HG03469 (cell line): Measurements from ENCODE around the gene CUL7.
"Not testable (repeated sequence)": the region's sequence is repeated elsewhere in the genome, so short reads cannot be mapped to it uniquely, and the experiment has no call there.

ENCODE experiments used
- ATAC-seq: cut with Tn5 transposase; IDR thresholded peaks from one replicate; pipeline ENCODE4 v1.9.1; 2021; ENCODE audit warnings: mild to moderate bottlenecking, moderate library complexity, moderate number of reproducible peaks; ENCODE audit not compliant: unreplicated experiment

The CUL7 gene

DNA sequence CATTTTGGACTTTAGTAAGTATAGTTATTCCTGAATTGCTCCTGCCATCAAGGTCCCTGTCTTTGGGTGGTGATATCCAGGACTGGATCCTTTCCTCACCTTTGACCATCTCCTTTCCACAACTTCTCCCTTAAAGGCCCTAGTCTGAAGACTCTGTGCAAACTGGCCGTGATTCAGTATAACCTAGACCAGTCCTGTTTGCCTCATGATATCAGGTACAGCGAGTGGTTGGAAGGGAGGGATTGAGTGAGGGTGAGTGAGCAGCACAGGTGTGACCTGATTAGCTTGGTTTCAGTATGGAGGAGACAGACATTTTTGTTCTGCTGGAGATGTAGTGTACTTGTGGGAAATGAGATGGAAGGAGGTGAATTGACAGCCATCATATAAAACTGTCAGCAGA lies 34.5 kb downstream of the CUL7 start:
- ATAC-seq = no peak

DNA sequence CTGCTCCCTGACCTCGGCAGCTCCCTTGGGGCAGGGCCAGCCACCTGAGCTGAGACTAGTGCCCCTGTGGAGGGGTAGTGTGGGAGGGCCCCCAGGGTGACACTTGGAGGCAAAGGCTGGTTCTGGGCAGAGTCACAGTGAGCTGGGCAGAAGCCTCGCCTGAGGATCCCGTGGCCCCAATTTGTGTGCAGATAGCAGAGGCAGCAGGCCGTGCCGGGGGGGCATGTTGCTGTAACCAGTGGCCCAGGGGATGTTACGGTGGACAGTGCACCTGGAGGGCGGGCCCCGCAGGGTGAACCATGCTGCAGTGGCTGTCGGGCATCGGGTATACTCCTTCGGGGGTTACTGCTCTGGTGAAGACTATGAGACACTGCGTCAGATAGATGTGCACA lies 36.7 kb downstream of the CUL7 start:
- ATAC-seq = no peak

DNA sequence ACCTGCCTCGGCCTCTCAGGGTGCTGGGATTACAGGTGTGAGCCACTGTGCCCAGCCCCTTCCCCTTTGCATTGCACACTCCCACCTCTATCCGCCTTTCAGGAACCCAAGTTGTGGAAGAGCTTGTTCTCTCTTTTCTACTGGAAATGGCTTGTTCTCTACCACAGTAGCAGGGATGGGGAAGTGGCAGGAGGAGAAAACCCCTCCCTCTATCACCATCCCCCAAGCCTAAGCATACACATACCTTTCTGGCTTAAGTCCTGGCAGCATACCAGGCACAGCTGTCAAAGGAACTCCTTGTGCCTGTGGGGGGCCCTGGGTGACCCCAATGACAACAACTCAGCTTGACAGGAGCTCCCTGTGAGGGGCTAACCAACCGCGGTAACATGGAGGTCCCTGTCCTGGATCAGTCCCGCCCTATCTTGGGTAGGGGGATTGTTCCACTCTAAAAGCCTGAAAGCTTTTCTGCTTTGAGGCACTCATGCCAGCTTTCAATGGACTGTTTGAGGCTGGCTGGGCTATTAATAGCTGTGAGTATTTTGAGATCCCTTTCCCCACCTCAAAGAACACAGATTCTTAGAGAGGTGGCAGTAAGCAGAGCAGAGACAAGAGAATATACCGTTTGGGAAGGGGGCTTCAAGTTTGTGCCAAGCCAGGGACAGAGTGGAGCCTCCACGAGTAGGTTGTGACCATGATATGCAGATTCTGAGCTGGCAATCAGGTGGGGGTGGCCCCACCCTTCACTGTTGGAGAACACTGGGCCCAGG lies 37.3 kb downstream of the CUL7 start:
- no peak for ATAC-seq

DNA sequence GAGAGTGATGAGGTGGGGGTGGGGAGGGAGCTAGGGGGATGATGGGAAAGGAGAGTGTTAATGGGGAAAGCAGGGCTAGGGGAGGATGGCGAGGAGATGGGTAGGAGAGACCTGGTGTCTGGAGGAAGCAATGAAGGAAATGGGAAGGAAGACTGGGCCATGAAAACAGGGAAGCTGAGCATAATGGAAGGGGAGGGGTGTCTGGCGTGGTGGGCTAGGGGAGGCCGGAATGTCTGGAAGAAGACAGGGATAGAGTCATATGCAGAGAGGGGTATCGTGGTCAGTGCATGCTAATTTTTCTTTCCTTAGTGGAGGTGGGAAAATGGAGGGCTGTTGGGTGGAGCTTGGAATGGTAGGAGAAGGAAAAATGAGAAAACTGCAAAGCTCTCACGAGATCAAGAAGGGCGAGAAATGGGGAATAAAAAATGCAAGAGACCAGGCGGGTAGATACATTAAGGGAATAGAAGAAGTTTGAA lies 39.2 kb downstream of the CUL7 start:
- ATAC-seq = no peak

DNA sequence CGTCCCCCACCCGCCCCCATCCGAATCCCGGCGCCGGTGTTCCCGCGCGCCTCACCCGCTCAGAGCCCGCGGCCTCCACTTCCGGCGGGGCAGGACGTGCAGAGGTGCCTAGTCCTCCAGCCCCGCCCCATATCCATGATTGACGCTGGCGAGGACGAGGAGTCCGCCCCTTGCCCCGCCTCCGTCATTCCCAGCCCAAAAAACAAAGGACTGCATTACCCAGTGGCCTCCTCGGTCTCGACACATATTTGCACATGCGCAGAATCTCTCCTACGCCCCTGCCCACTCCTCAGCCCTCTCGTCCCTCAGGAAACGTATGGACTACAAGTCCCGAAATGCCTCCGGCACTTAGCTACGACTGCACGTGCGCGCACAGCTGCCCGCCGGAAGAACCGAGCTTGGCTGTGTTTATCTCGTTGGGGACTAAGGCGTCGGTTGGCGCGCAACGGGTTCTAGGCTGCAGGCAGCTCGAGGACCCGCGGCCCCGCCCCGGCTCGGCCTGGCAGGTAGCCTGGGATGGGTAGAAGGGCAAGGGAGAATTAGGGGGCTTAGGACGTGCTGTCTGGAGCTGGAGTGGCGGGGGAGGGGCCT lies 39.7 kb downstream of the CUL7 start, which contains the start of the genes KLHDC3 and MEA1:
KLHDC3 (plus strand) TSS at position 407 of the 591 bp plus-strand sequence. CDS start 2,944 bp downstream, outside the sequence.
MEA1 (minus strand) TSS at position 104 of the 591 bp plus-strand sequence. CDS start 133 bp downstream, outside the sequence.
- peak; percentile 80 for ATAC-seq

DNA sequence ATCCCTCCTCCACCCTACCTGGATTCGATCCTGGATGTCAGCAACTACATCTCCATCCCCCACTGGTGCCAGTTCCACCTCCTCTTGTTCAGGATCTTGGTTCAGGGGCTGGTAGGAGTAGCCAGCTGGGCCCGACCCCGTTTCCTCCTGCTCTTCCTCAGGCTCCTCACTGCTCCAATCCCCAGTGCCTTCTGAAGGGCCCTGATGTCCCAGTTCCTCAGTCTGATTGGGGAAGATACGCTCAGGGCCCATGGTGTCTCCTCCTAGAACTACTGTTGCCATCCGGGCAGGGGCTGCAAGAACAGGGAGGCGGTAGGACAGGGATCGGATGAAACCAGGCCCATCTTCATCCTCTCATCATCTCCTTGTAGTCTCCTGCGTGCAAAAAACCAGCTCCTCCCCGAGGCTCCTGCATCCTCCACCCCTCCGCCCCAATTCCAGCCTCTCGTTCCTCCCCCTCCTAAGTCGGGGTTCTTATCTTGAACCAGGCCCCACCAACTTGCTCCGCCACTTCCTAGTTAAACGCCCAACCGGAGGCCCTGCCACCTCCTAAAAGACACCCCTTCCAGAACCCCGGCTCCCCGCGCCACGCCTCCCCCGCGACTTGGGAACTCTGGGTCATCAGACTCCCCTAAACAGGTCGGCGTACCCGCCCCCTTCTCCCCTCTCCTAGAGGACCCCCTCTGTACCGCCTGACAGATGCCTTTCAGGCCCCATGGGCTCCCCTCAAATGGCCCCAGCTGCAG lies 40.4 kb downstream of the CUL7 start:
- peak; percentile 2 for ATAC-seq

DNA sequence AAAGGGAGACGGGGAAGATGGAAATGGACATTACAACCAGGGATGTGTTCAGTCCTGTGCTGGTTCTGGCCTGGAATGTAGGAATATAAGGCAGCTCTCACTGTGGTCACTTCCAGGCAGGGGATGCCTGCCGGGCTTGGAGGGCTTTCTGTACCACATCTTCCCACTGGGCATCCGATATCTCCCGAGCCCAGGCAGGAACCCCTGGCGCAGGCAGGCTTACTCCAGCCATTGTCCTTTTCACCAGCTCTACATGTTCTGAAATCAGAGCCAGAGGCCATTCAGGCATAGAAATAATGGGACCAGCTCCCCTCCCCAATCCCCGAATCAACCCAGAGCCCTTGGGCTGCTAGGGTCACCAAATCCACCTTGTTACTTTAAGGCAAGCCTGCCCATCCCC lies 41.3 kb downstream of the CUL7 start:
- no peak for ATAC-seq

DNA sequence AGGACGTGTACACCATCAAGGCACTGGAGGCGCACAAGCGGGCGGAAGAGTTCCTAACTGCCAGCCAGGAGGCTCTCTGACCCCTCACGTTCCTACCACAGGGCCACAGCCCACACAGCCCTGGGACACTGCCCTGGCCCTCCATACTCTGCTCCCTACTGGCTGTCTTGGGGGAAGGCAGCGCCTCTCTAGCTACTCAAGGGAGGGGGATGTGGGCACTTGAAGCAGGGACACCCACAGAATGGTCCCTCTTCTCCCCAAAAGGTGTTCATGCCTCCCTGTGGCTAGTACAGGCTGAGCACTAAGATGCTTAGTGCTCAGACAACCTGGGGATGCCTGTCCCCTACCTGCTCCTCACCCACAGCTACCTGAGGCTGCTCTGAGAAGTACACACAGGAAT lies 42.4 kb downstream of the CUL7 start:
- ATAC-seq = no peak

DNA sequence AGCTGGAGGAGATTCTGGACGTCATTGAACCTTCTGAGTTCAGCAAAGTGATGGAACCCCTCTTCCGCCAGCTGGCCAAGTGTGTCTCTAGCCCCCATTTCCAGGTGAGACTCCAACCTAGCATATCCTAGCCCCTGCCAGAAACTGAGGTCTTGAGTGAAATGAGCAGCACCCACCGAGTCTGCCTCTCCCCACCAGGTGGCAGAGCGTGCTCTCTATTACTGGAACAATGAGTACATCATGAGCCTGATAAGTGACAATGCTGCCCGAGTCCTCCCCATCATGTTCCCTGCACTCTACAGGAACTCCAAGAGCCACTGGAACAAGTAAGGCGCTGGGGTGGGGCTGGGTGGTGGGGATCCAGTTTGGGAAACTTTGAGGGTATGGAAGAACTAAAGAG lies 44.5 kb downstream of the CUL7 start:
- ATAC-seq = no peak

DNA sequence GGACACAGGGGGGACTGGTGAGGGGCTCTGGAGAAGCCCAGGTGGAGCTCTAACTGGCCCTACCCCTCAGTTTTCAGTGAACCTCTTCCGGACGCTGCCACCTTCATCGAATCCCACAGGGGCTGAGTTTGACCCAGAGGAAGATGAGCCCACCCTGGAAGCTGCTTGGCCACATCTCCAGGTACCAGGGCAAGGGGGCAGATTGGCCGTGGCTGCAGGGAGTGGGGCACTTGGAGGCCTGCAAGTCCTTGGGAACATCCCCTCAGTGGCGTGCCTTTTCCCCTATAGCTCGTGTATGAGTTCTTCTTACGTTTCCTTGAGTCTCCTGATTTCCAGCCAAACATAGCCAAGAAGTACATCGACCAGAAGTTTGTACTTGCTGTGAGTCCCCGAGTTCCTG lies 46.5 kb downstream of the CUL7 start:
- no peak for ATAC-seq

DNA sequence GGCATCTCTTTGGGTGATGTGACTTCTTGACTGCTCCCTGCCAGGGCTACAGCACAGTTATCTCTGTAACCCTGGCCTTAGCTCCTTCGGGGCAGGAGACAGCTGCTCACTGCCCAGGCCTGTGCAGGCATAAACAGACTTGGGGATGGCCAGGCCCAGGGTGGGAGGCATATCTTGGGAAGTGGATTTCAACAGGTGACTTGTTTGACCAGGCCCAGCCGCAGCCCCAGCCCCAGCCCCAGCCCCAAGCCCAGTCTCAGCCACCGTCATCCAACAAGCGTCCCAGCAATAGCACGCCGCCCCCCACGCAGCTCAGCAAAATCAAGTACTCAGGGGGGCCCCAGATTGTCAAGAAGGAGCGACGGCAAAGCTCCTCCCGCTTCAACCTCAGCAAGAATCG lies 47.4 kb downstream of the CUL7 start:
- ATAC-seq = no peak

DNA sequence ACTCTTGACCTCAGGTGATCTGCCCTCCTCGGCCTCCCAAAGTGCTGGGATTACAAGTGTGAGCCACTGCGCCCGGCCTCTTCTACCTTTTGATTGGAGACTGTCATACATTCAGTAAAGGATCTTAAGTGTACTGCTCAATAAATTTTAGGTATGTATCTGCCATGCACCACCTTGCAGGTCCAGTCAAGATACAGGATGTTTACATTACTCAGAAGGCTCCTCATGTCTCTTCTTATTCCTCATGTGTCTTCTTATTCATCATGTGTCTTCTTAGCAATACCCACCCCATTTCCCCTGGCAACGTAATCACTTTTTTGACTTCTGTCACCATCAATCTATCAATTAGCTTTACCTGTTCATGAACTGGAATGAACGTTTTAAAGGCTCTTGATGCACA lies 47.8 kb downstream of the CUL7 start:
- ATAC-seq = no peak

DNA sequence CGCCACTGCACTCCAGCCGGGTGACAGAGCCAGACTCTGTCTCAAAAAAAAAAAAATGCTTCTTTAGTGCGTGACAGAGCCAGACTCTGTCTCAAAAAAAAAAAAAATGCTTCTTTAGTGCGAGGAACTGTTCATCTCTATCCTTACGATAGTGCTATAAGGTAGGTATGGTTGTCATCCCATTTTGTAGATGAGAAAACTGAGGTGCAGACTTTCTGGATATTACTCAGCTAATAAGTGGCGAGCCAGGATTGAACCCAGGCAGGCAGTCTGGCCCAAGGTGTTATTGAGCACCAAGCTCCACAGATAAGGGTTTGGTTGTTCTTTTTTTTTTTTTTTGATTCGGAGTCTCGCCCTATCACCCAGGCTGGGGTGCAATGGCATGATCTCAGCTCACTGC lies 51.8 kb downstream of the CUL7 start:
- no peak for ATAC-seq

DNA sequence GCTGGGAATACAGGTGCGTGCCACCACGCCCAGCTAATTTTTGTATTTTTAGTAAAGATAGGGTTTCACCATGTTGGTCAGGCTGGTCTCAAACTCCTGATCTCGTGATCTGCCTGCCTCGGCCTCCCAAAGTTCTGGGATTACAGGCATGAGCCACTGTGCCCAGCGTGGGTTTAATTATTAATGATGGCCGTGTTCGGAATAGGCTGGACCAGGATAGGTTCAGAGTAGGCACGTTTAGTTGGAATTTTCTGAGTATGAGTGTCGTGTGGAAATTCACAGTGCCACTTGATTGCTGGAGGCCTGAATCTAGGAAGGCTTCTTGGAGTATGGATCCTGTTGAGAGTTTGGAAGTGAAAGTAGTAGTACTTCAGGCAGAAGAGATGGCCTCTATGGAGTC lies 55.4 kb downstream of the CUL7 start:
- ATAC-seq = not testable (repeated sequence)

DNA sequence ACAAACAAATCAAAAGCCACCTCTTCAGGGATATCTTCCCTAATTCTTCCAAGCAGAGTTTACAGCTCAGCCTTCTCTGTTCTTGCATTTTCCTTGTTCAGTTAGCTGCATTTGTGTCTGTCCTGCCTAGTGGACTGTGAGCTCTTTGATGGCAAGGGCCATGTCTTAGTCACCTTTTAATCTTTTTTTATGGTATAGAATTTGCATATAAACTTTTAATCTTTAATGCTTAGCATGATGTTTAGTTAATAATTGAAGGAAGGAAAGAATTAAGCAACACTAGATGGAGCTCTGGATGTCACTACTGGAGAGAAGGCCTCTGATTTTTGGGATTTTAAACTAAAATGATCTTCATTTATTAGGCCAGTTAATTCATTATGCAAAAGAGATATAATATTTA lies 57.1 kb downstream of the CUL7 start:
- ATAC-seq = no peak

DNA sequence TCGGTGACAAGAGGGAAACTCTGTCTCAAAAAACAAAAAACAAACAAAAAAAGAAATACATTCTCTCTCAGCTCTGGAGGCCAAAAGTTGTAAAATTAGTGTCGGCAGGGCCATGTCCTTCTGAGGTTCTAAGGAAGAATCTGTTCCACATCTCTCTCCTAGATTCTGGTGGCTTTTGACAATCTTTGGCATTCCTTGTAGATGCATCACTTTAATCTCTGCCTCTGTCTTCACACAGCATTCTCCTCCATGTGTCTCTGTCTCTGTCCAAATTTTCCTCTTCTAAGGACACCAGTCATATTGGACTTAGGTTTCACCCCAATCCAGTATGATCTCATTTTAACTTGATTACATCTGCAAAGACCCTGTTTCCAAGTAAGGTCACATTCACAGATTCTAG lies 60.2 kb downstream of the CUL7 start:
- no peak for ATAC-seq

DNA sequence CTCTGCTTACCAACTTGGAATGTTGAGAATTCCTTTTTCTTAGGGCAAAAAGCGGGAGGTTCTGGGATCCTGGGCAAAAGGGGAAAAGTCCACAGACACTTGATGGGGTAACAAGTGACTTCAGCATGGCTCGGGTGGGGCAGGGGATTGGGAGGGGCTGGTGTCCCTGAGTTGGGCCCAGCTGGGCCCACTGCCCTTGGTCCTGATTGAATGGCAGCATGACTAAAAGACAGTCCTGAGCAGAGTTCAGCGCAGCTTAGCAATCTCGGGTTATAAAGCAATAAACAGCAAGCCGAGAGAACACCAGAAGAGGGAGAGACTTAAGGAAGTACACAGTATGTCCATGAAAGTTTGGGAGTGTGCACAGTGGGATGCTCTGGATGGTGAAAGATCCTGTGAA lies 63.7 kb downstream of the CUL7 start:
- ATAC-seq = no peak

DNA sequence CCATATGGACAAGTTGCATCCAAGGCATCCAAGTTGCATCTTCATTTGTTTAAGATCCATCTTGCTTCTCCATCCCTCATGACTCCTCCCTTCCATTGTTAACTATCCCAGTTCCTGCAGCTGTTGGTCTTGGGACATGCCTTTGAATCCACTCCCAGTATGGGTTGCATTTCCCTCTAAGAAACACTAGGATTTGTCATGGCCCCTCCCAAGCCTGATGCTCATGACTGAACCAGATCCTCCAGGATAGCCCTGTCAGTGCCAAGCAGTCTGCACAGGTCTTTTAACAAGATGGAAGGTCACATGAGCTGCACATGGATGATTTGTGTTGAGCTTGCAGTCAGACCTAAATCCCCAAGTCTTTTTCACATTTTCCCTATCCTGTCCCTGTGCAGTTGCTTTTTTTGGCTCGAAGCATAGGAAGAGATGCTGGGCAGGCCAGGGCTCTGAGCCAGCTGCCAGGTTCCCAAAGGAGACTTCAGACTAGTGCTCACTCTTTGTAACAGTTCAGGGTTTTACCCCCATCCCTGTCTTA lies 65.1 kb downstream of the CUL7 start:
- ATAC-seq = no peak
